ENCODE data around the gene SPRED2. TPM values are rescaled to one million over a fixed set of nuclear protein-coding genes. Genes with fewer than 3 reads are reported as not detected.

Gene SPRED2
- total RNA-seq, 2 experiments from 2014 or later: 8.0 to 11.4 TPM

DNA sequence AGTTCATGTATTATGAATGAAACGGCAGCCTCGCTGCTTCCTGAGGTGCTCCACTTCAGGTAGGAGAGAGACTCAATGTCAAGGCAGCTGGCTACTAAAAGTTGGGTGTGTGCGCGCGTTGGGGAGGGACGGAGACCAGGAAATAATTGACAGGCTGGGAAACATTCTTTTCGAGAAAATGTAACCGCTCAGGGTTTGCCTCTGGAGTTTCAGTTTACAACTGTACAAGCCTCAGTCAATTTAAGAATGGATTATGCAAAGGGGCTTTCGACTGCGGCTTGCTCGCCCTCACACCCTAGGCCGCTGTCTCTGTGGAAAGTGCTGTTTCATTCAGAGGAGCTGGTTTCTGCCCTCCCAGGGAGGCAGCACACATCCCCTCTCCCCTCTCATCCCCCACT, 4.4 kb upstream of the SPRED2 start:
- Mint-ChIP-seq H3K36me3 (ENCODE audit: low read depth) (no peaks in the 10 kb centered on the region), H3K9me3 (no peaks in the 10 kb centered on the region), H3K4me1 (ENCODE audit: low read depth) (peaks cover 9% of the 10 kb centered on the region), H3K4me3 (peak overlapping the region; percentile 82), H3K27ac (no peak overlapping the region), H3K27me3 (ENCODE audit: low read depth) (peaks cover 37% of the 10 kb centered on the region)
- CTCF ChIA-PET: interaction anchor here (1.2 to 1.9 kb wide), 2 partner anchors 10 to 54 kb away, joined by 3 to 5 read pairs; no protein-coding TSS in a partner anchor
- peak; percentile 74 for DNase-seq
- intact Hi-C loops (cut with micrococcal nuclease): loop anchor here (1.0 to 10.0 kb wide), 7 partner anchors 54 to 1592 kb away; partner anchors contain the start of genes ACTR2 and UGP2

DNA sequence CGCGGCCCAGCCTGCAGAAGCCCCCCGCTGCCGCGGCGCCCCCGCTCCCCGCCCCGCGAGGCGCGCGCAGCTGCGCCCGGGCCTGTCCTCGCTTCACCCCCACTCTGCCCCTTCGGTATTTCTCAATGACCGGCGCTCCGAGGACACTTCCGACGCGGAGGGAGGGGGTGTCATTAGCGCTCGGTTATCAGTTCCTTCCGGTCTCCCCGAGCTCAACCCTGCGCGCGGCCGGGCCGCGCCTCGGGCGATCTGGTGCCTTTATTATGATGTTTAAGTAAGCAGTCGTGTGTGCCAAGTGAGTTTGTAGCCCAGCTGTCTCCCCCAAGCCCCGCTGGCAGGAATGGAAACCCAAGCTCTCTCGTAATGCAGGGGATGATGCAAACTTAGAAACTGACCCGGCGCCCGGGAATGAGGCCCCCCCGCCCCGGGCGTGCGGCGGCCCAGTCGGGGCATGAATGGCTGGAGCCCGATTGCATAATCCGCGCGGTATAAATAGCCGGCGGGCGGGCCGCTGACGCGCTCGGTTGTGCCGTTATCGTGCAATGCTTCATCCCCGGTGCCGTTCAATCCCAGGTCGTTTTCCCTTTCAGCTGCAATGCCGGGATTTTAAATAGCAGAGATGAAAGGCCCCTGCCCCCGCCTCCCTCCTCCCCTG, 3.9 kb upstream of the SPRED2 start:
- Mint-ChIP-seq H3K27ac (peak overlapping the region; percentile 28), H3K4me1 (ENCODE audit: low read depth) (peaks cover 9% of the 10 kb centered on the region), H3K9me3 (no peaks in the 10 kb centered on the region), H3K27me3 (ENCODE audit: low read depth) (peaks cover 37% of the 10 kb centered on the region), H3K36me3 (ENCODE audit: low read depth) (no peaks in the 10 kb centered on the region), H3K4me3 (peak overlapping the region; percentile 82)
- peak; percentile 52 for DNase-seq
- intact Hi-C loops (cut with micrococcal nuclease): loop anchor here (1.0 to 10.0 kb wide), 5 partner anchors 117 to 1591 kb away; partner anchors contain the start of genes ACTR2 and UGP2
- CTCF ChIA-PET: interaction anchor here (1.2 to 1.9 kb wide), 2 partner anchors 9 to 54 kb away, joined by 3 to 5 read pairs; no protein-coding TSS in a partner anchor

DNA sequence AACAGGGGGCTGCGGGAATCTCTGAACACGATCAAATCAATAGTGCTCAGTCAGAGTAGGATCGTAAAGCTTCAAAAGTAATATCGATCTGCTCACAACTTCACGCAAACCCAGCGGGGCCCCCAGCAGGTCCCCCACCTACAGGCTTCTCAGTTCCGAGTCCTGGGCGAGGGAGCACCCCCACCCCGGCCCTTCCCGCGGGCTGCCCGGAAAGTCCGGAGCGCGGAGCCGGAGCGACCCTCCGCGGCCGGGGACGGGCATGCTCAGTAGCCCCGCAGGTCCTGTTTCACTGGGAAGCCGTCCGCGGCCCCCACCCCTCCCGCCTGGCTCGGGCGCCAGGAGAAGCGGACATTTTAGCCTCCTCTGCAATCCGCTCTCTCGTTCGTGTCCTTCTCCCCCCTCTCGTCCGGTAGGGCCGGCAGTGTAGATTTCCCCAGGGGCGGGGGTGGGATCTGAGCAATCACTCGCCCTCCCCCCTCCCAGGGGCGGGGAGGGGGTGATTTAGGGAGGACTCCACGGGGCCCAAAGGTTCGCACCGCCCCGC, 3.3 kb upstream of the SPRED2 start:
- no peak overlapping the region for H3K27ac Mint-ChIP-seq
- peak overlapping the region; percentile 82 for H3K4me3 Mint-ChIP-seq
- intact Hi-C loops (cut with micrococcal nuclease): loop anchor here (1.0 to 10.0 kb wide), 5 partner anchors 117 to 1591 kb away; partner anchors contain the start of genes ACTR2 and UGP2
- peaks cover 9% of the 10 kb centered on the region for H3K4me1 Mint-ChIP-seq (ENCODE audit: low read depth)
- DNase-seq: peak; percentile 56
- no peaks in the 10 kb centered on the region for H3K9me3 Mint-ChIP-seq
- H3K27me3 Mint-ChIP-seq (ENCODE audit: low read depth): peaks cover 37% of the 10 kb centered on the region
- CTCF ChIA-PET: interaction anchor here (0.6 kb wide), 1 partner anchor 119 kb away, joined by 3 read pairs; no protein-coding TSS in a partner anchor
- no peaks in the 10 kb centered on the region for H3K36me3 Mint-ChIP-seq (ENCODE audit: low read depth)

DNA sequence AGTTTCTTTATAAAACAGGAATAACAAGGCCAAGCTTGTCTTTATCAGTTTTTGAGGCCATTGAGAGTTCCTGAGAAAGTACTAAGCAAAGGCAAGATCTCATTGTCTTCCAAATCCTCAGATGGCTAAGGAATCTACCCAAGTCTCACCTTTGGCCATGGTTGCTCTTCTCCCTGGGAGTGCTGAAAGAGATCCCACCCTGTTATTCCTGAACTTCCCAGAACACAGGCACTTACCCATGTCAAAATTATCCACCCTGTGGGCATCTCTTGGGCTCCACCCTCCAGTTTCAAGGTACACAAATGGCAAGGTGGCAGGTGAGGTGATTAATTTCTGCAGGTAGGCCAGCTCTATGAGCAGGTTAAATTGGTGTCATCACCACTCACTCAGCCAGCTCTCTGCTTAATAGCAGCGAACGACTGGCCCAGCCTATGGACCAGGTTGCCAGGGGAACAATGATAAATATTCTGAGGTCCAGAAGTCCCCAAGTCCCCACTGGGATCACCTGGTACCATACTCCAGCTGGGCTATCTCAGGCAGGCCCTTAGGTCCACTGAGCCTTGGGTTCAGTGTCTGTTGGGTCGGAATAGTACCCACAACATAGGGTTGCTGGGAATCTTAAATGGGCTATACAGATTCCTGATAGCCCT, 2.3 kb upstream of the SPRED2 start:
- intact Hi-C loops (cut with micrococcal nuclease): loop anchor here (5.0 to 10.0 kb wide), 3 partner anchors 680 to 1590 kb away; partner anchors contain the start of genes SERTAD2 and UGP2
- Mint-ChIP-seq H3K27me3 (ENCODE audit: low read depth) (peaks cover 34% of the 10 kb centered on the region), H3K36me3 (ENCODE audit: low read depth) (no peaks in the 10 kb centered on the region), H3K4me3 (peak overlapping the region; percentile 14), H3K9me3 (no peaks in the 10 kb centered on the region), H3K4me1 (ENCODE audit: low read depth) (peaks cover 11% of the 10 kb centered on the region), H3K27ac (no peak overlapping the region)
- CTCF ChIA-PET: interaction anchor here (0.5 to 1.0 kb wide), 3 partner anchors 120 to 315 kb away, joined by 3 to 5 read pairs (median 3); no protein-coding TSS in a partner anchor
- no peak for DNase-seq

DNA sequence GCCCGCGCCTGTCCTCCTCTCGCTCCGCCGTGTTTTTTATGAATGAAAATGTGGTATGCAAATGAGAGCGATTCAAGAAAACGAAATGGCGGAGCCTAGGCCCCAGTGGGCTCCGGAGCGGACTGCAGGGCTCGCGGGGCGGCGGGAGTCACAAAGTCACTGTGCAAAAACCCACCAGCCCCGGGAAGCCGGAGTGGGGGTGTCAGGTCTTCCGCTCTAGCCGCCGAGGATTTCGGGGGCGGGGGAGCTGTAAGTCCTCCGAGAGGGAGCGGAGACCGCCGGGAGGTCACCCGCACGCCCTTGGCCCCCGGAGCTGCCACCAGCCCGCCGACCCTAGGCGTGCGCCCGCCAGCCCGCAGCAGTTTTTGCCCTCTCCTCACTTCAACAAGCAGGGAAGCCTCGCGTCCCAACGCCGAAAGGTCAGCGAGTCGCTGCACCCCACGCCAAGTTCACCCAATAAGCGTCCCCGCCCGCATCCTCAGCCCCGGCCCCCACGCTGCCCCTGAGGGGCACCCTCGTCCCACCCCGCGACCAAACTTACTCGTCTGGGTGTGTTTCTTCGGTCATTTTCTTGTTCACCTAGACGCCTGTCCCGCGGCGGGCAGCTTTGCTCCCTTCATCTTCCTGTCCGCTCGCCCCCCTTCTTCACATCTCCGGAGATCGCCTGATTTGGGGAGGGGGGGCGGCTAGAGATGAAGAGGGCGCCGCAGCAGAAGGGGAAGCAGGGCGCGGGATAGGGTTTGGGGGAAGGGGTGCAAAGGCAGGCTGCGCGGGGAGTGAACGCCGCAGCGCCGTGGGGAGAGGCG, 775 bp downstream of the SPRED2 start:
- Mint-ChIP-seq H3K36me3 (ENCODE audit: low read depth) (no peaks in the 10 kb centered on the region), H3K27ac (peak overlapping the region; percentile 68), H3K27me3 (ENCODE audit: low read depth) (peaks cover 22% of the 10 kb centered on the region), H3K4me3 (peak overlapping the region; percentile 91), H3K9me3 (no peaks in the 10 kb centered on the region), H3K4me1 (ENCODE audit: low read depth) (peaks cover 6% of the 10 kb centered on the region)
- intact Hi-C loops (cut with micrococcal nuclease): loop anchor here (1.0 to 10.0 kb wide), 11 partner anchors 73 to 1587 kb away; partner anchors contain the start of genes ACTR2, AFTPH, CEP68 and RAB1A
- DNase-seq: peak; percentile 50
- CTCF ChIA-PET: interaction anchor here (0.7 to 0.9 kb wide), 2 partner anchors 130 to 203 kb away, joined by 3 read pairs; no protein-coding TSS in a partner anchor

DNA sequence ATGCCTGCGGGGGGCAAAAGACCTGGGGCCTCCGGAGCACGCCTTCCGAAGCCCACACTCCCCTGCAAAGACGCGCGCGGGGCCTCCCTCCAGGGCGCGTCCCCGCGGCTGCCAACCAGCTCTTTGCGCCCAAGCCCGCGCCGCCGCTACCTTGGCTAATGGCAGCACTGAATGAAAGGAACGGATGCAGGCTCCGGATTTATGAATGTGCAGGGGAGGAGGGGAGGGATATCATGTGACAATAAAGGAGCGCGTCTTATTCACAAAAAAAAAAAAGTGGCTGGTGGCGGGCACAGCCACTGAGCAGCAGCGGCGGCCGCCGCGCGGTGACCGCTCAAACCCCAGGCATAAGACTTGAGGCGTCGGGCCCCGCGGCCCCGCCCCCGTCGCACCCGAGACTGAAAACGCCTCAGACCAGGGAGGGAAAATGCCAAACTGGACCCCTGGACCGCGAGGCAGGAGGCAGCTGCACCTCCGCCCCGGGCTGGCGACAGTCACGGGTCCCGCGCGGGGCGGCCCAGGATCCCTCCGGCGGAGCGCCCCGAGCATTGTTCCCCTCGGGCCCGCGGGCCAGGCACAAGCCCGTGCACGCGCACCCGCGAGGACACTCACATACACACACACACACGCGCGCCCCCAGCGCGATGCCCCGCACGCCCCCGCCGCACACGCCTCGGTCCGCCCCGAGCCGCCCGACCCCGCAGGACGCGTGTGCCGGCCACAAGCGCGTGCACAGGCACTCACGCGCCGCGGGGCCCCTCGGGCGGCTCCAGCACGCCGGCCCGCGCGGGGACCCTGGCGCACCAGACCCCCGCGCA, 1.6 kb downstream of the SPRED2 start:
- intact Hi-C loops (cut with micrococcal nuclease): loop anchor here (1.0 to 10.0 kb wide), 6 partner anchors 49 to 1586 kb away; partner anchors contain the start of genes AFTPH, SERTAD2 and UGP2
- peaks cover 3% of the 10 kb centered on the region for H3K4me1 Mint-ChIP-seq (ENCODE audit: low read depth)
- peak overlapping the region; percentile 91 for H3K4me3 Mint-ChIP-seq
- DNase-seq: peak; percentile 75
- CTCF ChIA-PET: interaction anchor here (0.9 to 1.0 kb wide), 2 partner anchors 10 to 129 kb away, joined by 3 to 6 read pairs; no protein-coding TSS in a partner anchor
- no peak overlapping the region for H3K27ac Mint-ChIP-seq
- H3K36me3 Mint-ChIP-seq (ENCODE audit: low read depth): no peaks in the 10 kb centered on the region
- peaks cover 19% of the 10 kb centered on the region for H3K27me3 Mint-ChIP-seq (ENCODE audit: low read depth)
- no peaks in the 10 kb centered on the region for H3K9me3 Mint-ChIP-seq

DNA sequence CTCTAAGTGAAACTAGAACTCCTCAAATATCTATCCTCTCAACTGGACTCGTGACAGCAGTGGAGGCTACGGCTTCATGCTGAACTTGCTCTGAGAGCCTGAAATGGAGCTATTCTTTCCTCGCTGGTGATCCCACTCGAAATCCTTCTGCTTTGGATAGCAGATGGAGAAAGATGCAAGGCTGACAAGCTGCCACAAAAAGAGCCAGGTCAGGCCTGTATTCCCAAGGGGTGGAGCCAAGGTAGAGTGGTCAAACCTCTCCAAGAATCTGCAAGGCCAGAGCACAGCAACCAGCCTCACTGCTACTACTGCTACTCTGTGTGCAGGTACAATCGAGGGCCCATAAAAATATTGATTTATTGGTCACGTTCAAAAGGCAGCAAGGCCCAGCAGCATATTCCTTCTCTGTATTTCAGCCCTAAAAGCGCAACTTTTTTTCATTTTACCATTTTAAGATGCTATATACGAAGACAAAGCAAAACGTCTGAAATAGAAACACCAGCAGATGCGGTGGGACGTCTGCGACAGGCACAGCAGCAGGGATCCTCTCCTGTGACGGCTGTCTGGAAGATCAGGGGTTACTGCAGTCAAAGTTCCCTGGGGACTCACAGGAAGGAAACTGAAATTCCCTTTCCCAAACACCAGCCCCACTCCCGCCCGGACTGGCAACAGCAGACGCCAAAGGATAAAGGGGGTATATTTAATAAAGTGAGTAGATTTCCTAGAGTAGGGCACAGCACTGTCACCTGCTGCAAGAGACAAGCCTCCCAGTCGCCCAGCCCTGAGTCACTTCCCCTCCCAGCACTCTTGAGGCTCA, 2.4 kb downstream of the SPRED2 start:
- DNase-seq: no peak
- H3K4me1 Mint-ChIP-seq (ENCODE audit: low read depth): peaks cover 3% of the 10 kb centered on the region
- no peak overlapping the region for H3K27ac Mint-ChIP-seq
- intact Hi-C loops (cut with micrococcal nuclease): loop anchor here (1.0 to 10.0 kb wide), 6 partner anchors 48 to 1585 kb away; partner anchors contain the start of genes AFTPH, SERTAD2 and UGP2
- CTCF ChIA-PET: interaction anchor here (1.0 kb wide), 1 partner anchor 10 kb away, joined by 6 read pairs; no protein-coding TSS in a partner anchor
- no peaks in the 10 kb centered on the region for H3K36me3 Mint-ChIP-seq (ENCODE audit: low read depth)
- peaks cover 15% of the 10 kb centered on the region for H3K27me3 Mint-ChIP-seq (ENCODE audit: low read depth)
- peak overlapping the region; percentile 80 for H3K4me3 Mint-ChIP-seq
- no peaks in the 10 kb centered on the region for H3K9me3 Mint-ChIP-seq

DNA sequence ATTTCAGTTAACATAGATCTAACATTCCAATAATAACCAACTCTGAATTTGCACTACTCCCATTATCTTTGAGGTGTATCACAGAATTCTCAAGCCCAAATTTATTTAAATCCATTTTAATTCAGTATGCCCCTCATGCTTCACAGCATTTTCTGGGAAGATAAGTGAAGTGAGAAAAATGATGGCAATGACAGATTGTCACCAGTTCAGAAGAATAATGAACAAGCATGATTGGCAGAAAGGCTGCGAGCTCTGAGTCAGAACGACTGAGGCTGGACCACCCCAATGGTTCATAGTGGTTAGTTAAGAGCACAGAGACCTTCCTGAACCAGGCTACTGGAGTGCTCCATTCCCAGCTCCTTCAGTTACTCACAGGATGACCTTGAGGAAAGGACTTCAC, 4.9 kb downstream of the SPRED2 start:
- Mint-ChIP-seq H3K9me3 (no peaks in the 10 kb centered on the region), H3K4me1 (ENCODE audit: low read depth) (peaks cover 3% of the 10 kb centered on the region), H3K27ac (no peak overlapping the region), H3K27me3 (ENCODE audit: low read depth) (peaks cover 7% of the 10 kb centered on the region), H3K4me3 (no peak overlapping the region), H3K36me3 (ENCODE audit: low read depth) (no peaks in the 10 kb centered on the region)
- CTCF ChIA-PET: interaction anchor here (0.6 to 1.4 kb wide), 3 partner anchors 9 to 241 kb away, joined by 3 to 4 read pairs (median 3); no protein-coding TSS in a partner anchor
- no peak for DNase-seq
- intact Hi-C loops (cut with micrococcal nuclease): no loop called here

DNA sequence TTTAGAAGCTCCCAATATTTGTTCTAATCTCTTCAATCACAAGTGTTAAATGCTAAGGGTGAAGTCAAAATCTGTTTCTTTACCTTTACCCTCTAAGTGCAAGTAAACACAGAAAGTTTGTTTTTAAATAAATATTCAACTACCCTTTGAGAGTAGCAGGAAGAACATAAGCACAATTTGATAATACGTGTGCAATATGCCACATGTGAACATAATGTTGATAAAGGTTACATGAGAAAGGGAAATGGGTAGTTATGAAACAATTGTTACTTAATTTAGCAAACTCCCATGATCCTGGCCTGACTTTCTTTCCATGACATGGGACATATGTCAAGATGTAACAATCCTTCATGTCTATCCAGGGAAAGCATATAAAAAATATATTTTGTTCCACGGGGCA, 7.1 kb downstream of the SPRED2 start:
- Mint-ChIP-seq H3K36me3 (ENCODE audit: low read depth) (no peaks in the 10 kb centered on the region), H3K27ac (no peak overlapping the region), H3K4me1 (ENCODE audit: low read depth) (peaks cover 17% of the 10 kb centered on the region), H3K27me3 (ENCODE audit: low read depth) (peaks cover 7% of the 10 kb centered on the region), H3K4me3 (no peak overlapping the region), H3K9me3 (no peaks in the 10 kb centered on the region)
- no peak for DNase-seq
- CTCF ChIA-PET: no interaction called here
- intact Hi-C loops (cut with micrococcal nuclease): no loop called here

DNA sequence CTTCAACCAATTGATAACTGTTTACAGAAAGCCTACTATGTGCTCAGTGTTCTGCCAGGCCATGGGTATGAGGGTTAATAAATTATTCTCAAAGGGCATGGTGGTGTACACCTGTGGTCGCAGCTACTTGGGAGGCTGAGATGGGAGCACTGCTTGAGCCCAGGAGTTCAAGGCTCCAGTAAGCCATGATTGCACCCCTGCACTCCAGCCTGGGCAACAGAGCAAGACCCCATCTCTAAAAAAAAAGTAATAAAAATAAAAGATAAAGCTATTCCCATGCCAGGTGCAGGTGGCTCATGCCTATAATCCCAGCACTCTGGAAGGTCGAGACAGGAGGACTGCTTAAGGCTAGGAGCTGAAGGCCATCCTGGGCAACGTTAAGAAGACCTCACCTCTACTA, 8.0 kb downstream of the SPRED2 start:
- intact Hi-C loops (cut with micrococcal nuclease): no loop called here
- DNase-seq: no peak
- CTCF ChIA-PET: interaction anchor here (1.1 kb wide), 1 partner anchor 9 kb away, joined by 7 read pairs; no protein-coding TSS in a partner anchor
- peaks cover 14% of the 10 kb centered on the region for H3K4me1 Mint-ChIP-seq (ENCODE audit: low read depth)
- no peak overlapping the region for H3K27ac Mint-ChIP-seq
- no peaks in the 10 kb centered on the region for H3K9me3 Mint-ChIP-seq
- peaks cover 6% of the 10 kb centered on the region for H3K27me3 Mint-ChIP-seq (ENCODE audit: low read depth)
- H3K36me3 Mint-ChIP-seq (ENCODE audit: low read depth): no peaks in the 10 kb centered on the region
- H3K4me3 Mint-ChIP-seq: no peak overlapping the region

All from activated naive CD4-positive, alpha-beta T cell treated with anti-CD3 and anti-CD28 coated beads for 36 hours (primary cell).